SK-N-SH treated with all-trans-retinoic acid at 6 μM for 48 hours (cell line): ENCODE results near the gene AOPEP.

Source experiments
- ATAC-seq: fragments of 200-7000 bp; cut with Tn5 transposase; 3 replicates; pipeline ENCODE4 v1.9.1; 2020; ENCODE audit warnings: mild to moderate bottlenecking, moderate library complexity
- BACH2 ChIP-seq: fragments of 250-450 bp; sonication (Bioruptor Pico); IDR thresholded peaks from 2 replicates; pipeline ENCODE4 v1.9.0; 2021; ENCODE audit warnings: mild to moderate bottlenecking, borderline replicate concordance
- CSDC2 ChIP-seq: fragments of 250-450 bp; sonication (Bioruptor Pico); IDR thresholded peaks from 2 replicates; pipeline ENCODE4 v1.5.0; 2020; ENCODE audit warnings: mild to moderate bottlenecking, moderate library complexity
- ESRRG ChIP-seq: fragments of 250-450 bp; sonication (Bioruptor Pico); IDR thresholded peaks from 2 replicates; pipeline ENCODE4 v1.6.1; 2021; ENCODE audit warnings: mild to moderate bottlenecking
- GLIS3 ChIP-seq: fragments of 250-450 bp; sonication (Bioruptor Pico); IDR thresholded peaks from 2 replicates; pipeline ENCODE4 v1.5.0; 2020; ENCODE audit warnings: mild to moderate bottlenecking, moderate library complexity
- ISL1 ChIP-seq: fragments of 250-450 bp; sonication (Bioruptor Pico); IDR thresholded peaks from 2 replicates; pipeline ENCODE4 v2.1.2; 2022; ENCODE audit warnings: mild to moderate bottlenecking, moderate library complexity
- OSR1 ChIP-seq: fragments of 250-450 bp; sonication (Bioruptor Pico); IDR thresholded peaks from 2 replicates; pipeline ENCODE4 v1.8.0; 2022; ENCODE audit warnings: moderate library complexity, mild to moderate bottlenecking, inconsistent platforms
- PPARA ChIP-seq: fragments of 250-450 bp; sonication (Bioruptor Pico); IDR thresholded peaks from 2 replicates; pipeline ENCODE4 v1.5.0; 2020; ENCODE audit warnings: mild to moderate bottlenecking, borderline replicate concordance
- SNAI2 ChIP-seq: fragments of 250-450 bp; sonication (Bioruptor Pico); IDR thresholded peaks from 2 replicates; pipeline ENCODE4 v1.5.0; 2020; ENCODE audit warnings: mild to moderate bottlenecking, moderate library complexity
- TCF4 ChIP-seq: fragments of 250-450 bp; sonication (Bioruptor Pico); IDR thresholded peaks from 2 replicates; pipeline ENCODE4 v1.8.0; 2021; ENCODE audit warnings: mild to moderate bottlenecking, moderate library complexity, borderline replicate concordance
- TOX ChIP-seq: fragments of 250-450 bp; sonication (Bioruptor Pico); IDR thresholded peaks from 2 replicates; pipeline ENCODE4 v1.8.0; 2021; ENCODE audit warnings: mild to moderate bottlenecking, moderate library complexity, borderline replicate concordance
- ZC3H10 ChIP-seq: fragments of 250-450 bp; sonication (Bioruptor Pico); IDR thresholded peaks from 2 replicates; pipeline ENCODE4 v1.5.1; 2021; ENCODE audit warnings: mild to moderate bottlenecking, moderate library complexity
- ZFP3 ChIP-seq: fragments of 250-450 bp; sonication (Bioruptor Pico); IDR thresholded peaks from 2 replicates; pipeline ENCODE4 v1.5.0; 2020; ENCODE audit warnings: mild to moderate bottlenecking, moderate library complexity
- ZFP30 ChIP-seq: fragments of 450-650 bp; formaldehyde crosslinking; IDR thresholded peaks from 2 replicates; pipeline ENCODE4 v1.5.0; 2022; ENCODE audit warnings: mild to moderate bottlenecking, moderate library complexity
- ZNF565 ChIP-seq: fragments of 450-650 bp; formaldehyde crosslinking; conservative IDR thresholded peaks from 2 replicates; pipeline ENCODE4 v1.5.0; 2020; ENCODE audit warnings: low read depth, mild to moderate bottlenecking, moderate library complexity
- ZNF70 ChIP-seq: fragments of 450-650 bp; formaldehyde crosslinking; IDR thresholded peaks from 2 replicates; pipeline ENCODE4 v1.5.0; 2020; ENCODE audit warnings: mild to moderate bottlenecking, moderate library complexity
- ZNF8 ChIP-seq: fragments of 450-650 bp; formaldehyde crosslinking; IDR thresholded peaks from 2 replicates; pipeline ENCODE4 v1.5.0; 2020; ENCODE audit warnings: mild to moderate bottlenecking, moderate library complexity
- TF ChIP-seq, protein P1 (sequence below): fragments of 250-450 bp; sonication (Bioruptor Pico); IDR thresholded peaks from 2 replicates; pipeline ENCODE4 v1.8.0; 2021; ENCODE audit warnings: low read depth, mild to moderate bottlenecking, moderate library complexity, borderline replicate concordance
- TF ChIP-seq, protein P2 (sequence below): fragments of 250-450 bp; sonication (Bioruptor Pico); IDR thresholded peaks from 2 replicates; pipeline ENCODE4 v1.5.1; 2021; ENCODE audit warnings: mild to moderate bottlenecking, moderate library complexity
- TF ChIP-seq, protein P3 (sequence below): fragments of 250-450 bp; sonication (Bioruptor Pico); IDR thresholded peaks from 2 replicates; pipeline ENCODE4 v1.5.1; 2020; ENCODE audit warnings: low read depth, mild to moderate bottlenecking, moderate library complexity
- TF ChIP-seq, protein P4 (sequence below): fragments of 250-450 bp; sonication (Bioruptor Pico); IDR thresholded peaks from 2 replicates; pipeline ENCODE4 v1.8.0; 2020; ENCODE audit warnings: mild to moderate bottlenecking, moderate library complexity, borderline replicate concordance
- TF ChIP-seq, protein P5 (sequence below): fragments of 250-450 bp; sonication (Bioruptor Pico); IDR thresholded peaks from 2 replicates; pipeline ENCODE4 v1.5.0; 2020; ENCODE audit warnings: mild to moderate bottlenecking, moderate library complexity

The AOPEP gene

DNA sequence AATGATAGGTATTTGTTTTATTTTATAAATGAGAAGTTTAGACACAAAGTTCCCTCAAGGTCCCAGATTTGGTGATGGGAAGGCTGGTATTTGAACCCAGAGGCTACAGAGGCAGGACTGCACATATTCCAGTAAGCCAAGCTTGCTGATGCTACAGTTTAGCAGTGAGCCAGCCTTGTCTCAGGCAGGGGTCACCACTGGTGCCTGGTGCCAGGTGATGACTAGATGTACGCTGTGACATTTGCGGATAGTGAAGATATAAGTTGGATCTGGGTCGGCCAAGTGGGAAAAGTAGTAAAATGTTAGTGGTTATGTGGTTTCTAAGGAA is 143.9 kb downstream of the AOPEP start:
- no peak for ATAC-seq
- no peak for TF ChIP-seq ZNF8
- TF ChIP-seq CSDC2 (CRISPR knock-in tag) = no peak
- TF ChIP-seq TOX (CRISPR knock-in tag) = no peak
- no peak for TF ChIP-seq ZNF565 (CRISPR knock-in tag)
- no peak for TF ChIP-seq ZFP30
- no peak for TF ChIP-seq ESRRG (CRISPR knock-in tag)
- TF ChIP-seq ZC3H10 = no peak
- TF ChIP-seq, protein P1, sequence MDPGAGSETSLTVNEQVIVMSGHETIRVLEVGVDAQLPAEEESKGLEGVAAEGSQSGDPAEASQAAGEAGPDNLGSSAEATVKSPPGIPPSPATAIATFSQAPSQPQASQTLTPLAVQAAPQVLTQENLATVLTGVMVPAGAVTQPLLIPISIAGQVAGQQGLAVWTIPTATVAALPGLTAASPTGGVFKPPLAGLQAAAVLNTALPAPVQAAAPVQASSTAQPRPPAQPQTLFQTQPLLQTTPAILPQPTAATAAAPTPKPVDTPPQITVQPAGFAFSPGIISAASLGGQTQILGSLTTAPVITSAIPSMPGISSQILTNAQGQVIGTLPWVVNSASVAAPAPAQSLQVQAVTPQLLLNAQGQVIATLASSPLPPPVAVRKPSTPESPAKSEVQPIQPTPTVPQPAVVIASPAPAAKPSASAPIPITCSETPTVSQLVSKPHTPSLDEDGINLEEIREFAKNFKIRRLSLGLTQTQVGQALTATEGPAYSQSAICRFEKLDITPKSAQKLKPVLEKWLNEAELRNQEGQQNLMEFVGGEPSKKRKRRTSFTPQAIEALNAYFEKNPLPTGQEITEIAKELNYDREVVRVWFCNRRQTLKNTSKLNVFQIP (CRISPR knock-in tag) = no peak
- TF ChIP-seq, protein P2, sequence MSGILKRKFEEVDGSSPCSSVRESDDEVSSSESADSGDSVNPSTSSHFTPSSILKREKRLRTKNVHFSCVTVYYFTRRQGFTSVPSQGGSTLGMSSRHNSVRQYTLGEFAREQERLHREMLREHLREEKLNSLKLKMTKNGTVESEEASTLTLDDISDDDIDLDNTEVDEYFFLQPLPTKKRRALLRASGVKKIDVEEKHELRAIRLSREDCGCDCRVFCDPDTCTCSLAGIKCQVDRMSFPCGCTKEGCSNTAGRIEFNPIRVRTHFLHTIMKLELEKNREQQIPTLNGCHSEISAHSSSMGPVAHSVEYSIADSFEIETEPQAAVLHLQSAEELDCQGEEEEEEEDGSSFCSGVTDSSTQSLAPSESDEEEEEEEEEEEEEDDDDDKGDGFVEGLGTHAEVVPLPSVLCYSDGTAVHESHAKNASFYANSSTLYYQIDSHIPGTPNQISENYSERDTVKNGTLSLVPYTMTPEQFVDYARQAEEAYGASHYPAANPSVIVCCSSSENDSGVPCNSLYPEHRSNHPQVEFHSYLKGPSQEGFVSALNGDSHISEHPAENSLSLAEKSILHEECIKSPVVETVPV (CRISPR knock-in tag) = no peak
- TF ChIP-seq ZFP3 (CRISPR knock-in tag) = no peak
- no peak for TF ChIP-seq PPARA
- no peak for TF ChIP-seq BACH2 (CRISPR knock-in tag)
- TF ChIP-seq ZNF70 (CRISPR knock-in tag) = no peak
- TF ChIP-seq, protein P3, sequence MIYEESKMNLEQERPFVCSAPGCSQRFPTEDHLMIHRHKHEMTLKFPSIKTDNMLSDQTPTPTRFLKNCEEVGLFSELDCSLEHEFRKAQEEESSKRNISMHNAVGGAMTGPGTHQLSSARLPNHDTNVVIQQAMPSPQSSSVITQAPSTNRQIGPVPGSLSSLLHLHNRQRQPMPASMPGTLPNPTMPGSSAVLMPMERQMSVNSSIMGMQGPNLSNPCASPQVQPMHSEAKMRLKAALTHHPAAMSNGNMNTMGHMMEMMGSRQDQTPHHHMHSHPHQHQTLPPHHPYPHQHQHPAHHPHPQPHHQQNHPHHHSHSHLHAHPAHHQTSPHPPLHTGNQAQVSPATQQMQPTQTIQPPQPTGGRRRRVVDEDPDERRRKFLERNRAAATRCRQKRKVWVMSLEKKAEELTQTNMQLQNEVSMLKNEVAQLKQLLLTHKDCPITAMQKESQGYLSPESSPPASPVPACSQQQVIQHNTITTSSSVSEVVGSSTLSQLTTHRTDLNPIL (CRISPR knock-in tag) = no peak
- TF ChIP-seq OSR1 (CRISPR knock-in tag) = no peak
- TF ChIP-seq, protein P4, sequence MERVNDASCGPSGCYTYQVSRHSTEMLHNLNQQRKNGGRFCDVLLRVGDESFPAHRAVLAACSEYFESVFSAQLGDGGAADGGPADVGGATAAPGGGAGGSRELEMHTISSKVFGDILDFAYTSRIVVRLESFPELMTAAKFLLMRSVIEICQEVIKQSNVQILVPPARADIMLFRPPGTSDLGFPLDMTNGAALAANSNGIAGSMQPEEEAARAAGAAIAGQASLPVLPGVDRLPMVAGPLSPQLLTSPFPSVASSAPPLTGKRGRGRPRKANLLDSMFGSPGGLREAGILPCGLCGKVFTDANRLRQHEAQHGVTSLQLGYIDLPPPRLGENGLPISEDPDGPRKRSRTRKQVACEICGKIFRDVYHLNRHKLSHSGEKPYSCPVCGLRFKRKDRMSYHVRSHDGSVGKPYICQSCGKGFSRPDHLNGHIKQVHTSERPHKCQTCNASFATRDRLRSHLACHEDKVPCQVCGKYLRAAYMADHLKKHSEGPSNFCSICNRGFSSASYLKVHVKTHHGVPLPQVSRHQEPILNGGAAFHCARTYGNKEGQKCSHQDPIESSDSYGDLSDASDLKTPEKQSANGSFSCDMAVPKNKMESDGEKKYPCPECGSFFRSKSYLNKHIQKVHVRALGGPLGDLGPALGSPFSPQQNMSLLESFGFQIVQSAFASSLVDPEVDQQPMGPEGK (CRISPR knock-in tag) = no peak
- TF ChIP-seq, protein P5, sequence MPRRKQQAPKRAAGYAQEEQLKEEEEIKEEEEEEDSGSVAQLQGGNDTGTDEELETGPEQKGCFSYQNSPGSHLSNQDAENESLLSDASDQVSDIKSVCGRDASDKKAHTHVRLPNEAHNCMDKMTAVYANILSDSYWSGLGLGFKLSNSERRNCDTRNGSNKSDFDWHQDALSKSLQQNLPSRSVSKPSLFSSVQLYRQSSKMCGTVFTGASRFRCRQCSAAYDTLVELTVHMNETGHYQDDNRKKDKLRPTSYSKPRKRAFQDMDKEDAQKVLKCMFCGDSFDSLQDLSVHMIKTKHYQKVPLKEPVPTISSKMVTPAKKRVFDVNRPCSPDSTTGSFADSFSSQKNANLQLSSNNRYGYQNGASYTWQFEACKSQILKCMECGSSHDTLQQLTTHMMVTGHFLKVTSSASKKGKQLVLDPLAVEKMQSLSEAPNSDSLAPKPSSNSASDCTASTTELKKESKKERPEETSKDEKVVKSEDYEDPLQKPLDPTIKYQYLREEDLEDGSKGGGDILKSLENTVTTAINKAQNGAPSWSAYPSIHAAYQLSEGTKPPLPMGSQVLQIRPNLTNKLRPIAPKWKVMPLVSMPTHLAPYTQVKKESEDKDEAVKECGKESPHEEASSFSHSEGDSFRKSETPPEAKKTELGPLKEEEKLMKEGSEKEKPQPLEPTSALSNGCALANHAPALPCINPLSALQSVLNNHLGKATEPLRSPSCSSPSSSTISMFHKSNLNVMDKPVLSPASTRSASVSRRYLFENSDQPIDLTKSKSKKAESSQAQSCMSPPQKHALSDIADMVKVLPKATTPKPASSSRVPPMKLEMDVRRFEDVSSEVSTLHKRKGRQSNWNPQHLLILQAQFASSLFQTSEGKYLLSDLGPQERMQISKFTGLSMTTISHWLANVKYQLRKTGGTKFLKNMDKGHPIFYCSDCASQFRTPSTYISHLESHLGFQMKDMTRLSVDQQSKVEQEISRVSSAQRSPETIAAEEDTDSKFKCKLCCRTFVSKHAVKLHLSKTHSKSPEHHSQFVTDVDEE (CRISPR knock-in tag) = no peak
- no peak for TF ChIP-seq ISL1 (CRISPR knock-in tag)
- TF ChIP-seq GLIS3 (CRISPR knock-in tag) = no peak

DNA sequence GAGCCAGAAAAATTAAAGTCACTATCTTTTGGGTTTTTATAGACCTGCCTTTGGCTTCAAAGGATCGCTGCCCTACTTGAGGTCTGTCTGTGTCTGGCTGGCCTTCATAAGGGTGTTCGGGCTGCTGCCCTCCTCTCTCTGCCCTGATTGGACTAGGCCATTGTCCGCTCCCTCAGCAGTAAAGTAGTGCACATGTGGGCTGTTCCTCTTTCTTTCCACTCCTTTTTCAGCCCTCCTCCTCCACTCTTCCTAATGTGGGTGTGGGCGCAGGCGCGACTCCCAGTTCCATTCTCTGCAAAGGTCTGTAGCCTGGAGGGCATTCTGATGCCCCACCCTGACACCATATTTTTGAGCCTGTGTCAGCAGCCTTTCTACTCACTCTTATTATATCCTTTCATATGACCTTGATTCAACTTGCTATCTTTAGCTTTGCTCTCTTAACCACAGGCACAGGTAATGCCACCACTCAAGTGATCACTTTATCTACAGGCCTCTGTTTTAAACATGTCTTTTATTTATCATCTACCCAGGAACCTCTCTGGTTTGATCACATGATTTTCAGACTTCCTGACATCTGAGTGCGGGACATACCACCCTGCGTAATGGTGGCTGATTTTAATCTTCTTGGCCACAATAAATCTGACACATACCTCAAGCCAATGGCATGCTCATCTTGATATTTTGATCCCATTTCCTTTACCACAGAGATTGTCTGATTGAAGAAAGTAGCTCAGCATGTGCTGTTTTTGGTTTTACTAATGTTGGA is 144.5 kb downstream of the AOPEP start:
- peak; percentile 73 for TF ChIP-seq ISL1 (CRISPR knock-in tag)
- no peak for TF ChIP-seq OSR1 (CRISPR knock-in tag)
- peak; percentile 13; the same call in 1 of the 2 replicates for TF ChIP-seq TOX (CRISPR knock-in tag)
- TF ChIP-seq, protein P3 (CRISPR knock-in tag) = peak; percentile 79
- no peak; the same call in 1 of the 2 replicates for TF ChIP-seq CSDC2 (CRISPR knock-in tag)
- no peak; the same call in 1 of the 2 replicates for TF ChIP-seq ZFP3 (CRISPR knock-in tag)
- TF ChIP-seq SNAI2 (CRISPR knock-in tag) = no peak
- no peak for TF ChIP-seq ZNF8
- no peak for TF ChIP-seq TCF4 (CRISPR knock-in tag)
- peak; percentile 79 for TF ChIP-seq ZNF70 (CRISPR knock-in tag)
- TF ChIP-seq, all 23 proteins: peak for 4
- ATAC-seq = peak; percentile 12
